Choroid plexus epithelial cell (primary cell): ENCODE measurements around the gene ANKRD36B.
A peak's percentile ranks its signal among the peaks of the same experiment; 100 is the strongest.
"Not testable (repeated sequence)": the region's sequence is repeated elsewhere in the genome, so short reads cannot be mapped to it uniquely, and the experiment has no call there.

Source experiments
- DNase-seq: peaks from one replicate; pipeline ENCODE4 v3.0.0-alpha.2; 2010; ENCODE audit warnings: low read depth
- H3K4me3 ChIP-seq: 2 replicates; pipeline ENCODE4 v1.5.1; 2011; ENCODE audit warnings: low read depth, mild to moderate bottlenecking, control low read depth, low read length, moderate library complexity
- CTCF ChIP-seq: conservative IDR thresholded peaks from 2 replicates; pipeline ENCODE4 v1.5.1; 2011; ENCODE audit warnings: low read depth, mild to moderate bottlenecking, control low read depth, inconsistent platforms, low read length, moderate library complexity

The ANKRD36B gene

GRCh38 chr2:97590515-97591394, 1.1 kb upstream of the ANKRD36B start:
- TF ChIP-seq CTCF: peak; percentile 86
- DNase-seq: peak; percentile 90
- H3K4me3 ChIP-seq: peak overlapping the region; percentile 59

DNA sequence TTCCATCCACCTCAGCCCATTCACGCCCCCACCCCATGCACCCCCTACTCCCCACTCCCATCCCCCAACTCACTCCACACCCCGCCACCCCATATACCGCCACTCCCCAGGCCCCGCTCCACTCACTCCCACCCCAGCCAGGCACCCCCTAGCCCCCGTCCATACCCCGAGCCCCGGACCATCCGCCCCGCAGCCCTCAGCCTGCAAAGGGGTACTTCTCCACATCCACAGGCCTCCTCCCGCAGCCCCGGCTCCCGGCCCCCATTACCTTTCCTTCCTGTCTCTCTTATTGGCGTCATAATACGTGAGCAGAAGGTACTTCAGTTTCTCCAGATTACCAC, 450 bp downstream of the ANKRD36B start:
- H3K4me3 ChIP-seq: peak overlapping the region; percentile 65
- DNase-seq: not testable (repeated sequence)

DNA sequence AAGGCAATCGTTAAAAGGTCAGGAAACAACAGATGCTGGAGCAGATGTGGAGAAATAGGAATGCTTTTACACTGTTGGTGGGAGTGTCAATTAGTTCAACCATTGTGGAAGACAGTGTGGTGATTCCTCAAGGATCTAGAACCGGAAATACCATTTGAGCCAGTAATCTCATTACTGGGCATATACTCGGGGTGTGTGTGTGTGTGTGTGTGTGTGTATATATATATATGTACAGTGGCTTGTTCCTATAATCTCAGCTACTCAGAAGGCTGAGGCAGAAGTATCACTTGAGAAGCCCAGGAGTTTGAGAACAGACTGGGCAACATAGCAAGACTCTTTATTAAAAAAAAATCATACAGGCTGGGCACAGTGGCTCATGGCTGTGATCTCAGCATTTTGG, 24.0 kb downstream of the ANKRD36B start:
- not testable (repeated sequence) for H3K4me3 ChIP-seq
- DNase-seq: peak; percentile 39

- not testable (repeated sequence) for DNase-seq
Observed at GRCh38 chr2:97552406-97552805, 37.3 kb downstream of the ANKRD36B start.

GRCh38 chr2:97550498-97550897, 39.2 kb downstream of the ANKRD36B start:
- peak; percentile 44 for DNase-seq
- H3K4me3 ChIP-seq: not testable (repeated sequence)

More at GRCh38 chr2:97552406-97552805, 37.3 kb downstream of the ANKRD36B start:
- not testable (repeated sequence) for H3K4me3 ChIP-seq

- DNase-seq, H3K4me3 ChIP-seq: not testable (repeated sequence)
Observed at GRCh38 chr2:97549058-97549457, 40.6 kb downstream of the ANKRD36B start.

- H3K4me3 ChIP-seq, DNase-seq: not testable (repeated sequence)
Observed at GRCh38 chr2:97548536-97548935, 41.1 kb downstream of the ANKRD36B start.

DNA sequence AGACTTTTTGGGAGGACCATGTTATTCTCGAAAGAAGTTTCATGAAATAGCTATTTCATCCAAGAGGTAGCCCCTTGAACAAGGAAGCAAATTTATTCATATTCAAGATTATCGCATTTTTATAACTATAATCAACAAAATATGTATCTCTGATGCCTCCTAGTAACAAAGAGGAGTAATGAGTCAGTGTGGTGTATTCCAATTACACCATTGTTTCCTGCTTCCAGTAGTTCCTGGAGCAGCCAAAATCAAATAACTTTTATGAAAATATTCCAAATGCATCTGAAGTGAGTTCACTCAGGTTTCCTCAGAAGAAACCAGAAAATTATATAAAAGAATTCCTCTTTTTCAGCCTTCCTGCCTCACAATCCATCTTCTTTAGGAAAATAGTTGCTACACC, 43.0 kb downstream of the ANKRD36B start:
- TF ChIP-seq CTCF: no peak
- DNase-seq: peak; percentile 11
- no peak overlapping the region for H3K4me3 ChIP-seq

- DNase-seq, H3K4me3 ChIP-seq: not testable (repeated sequence)
Observed at GRCh38 chr2:97544911-97545310, 44.8 kb downstream of the ANKRD36B start.

DNA sequence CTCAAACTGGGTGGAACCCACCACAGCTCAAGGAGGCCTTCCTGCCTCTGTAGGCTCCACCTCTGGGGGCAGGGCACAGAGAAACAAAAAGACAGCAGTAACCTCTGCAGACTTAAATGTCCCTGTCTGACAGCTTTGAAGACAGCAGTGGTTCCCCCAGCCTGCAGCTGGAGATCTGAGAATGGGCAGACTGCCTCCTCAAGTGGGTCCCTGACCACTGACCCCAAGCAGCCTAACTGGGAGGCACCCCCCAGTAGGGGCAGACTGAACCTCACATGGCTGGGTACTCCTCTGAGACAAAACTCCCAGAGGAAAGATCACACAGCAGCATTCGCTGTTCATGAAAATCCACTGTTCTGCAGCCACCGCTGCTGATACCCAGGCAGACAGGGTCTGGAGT, 63.8 kb downstream of the ANKRD36B start:
- not testable (repeated sequence) for DNase-seq, H3K4me3 ChIP-seq

- DNase-seq: not testable (repeated sequence)
Observed at GRCh38 chr2:97523816-97524215, 65.9 kb downstream of the ANKRD36B start.

GRCh38 chr2:97522916-97523555, 66.6 kb downstream of the ANKRD36B start:
- H3K4me3 ChIP-seq, DNase-seq: not testable (repeated sequence)

More at GRCh38 chr2:97523816-97524215, 65.9 kb downstream of the ANKRD36B start:
- not testable (repeated sequence) for H3K4me3 ChIP-seq

GRCh38 chr2:97495651-97496050, 94.0 kb downstream of the ANKRD36B start:
- not testable (repeated sequence) for H3K4me3 ChIP-seq, DNase-seq

DNA sequence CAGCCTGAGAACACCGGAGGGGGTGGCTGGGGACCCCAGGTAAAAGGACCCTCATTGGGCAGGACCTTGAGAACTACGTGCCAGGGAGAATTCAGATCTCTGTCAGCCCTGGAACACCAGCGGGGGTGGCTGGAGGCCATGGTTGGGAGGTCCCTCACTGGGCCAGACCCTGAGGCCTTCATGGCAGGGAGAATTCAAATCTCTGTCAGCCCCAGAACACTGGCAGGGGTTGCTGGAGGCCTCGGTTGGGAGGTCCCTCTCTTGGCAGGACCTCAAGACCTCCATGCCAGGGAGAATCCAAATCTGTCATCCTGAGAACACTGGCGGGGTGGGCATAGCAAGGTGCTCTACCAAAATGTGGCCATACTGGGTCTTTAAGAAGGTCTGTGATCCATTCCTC, 99.5 kb downstream of the ANKRD36B start:
- not testable (repeated sequence) for H3K4me3 ChIP-seq, DNase-seq
